Fibroblast of pulmonary artery (primary cell): ENCODE data around the gene POLR1H.
"Not testable (repeated sequence)": the region's sequence is repeated elsewhere in the genome, so short reads cannot be mapped to it uniquely, and the experiment has no call there.

Experiments
- DNase-seq: peaks from one replicate; pipeline ENCODE4 v3.0.0-alpha.2; 2010; ENCODE audit warnings: low read depth
- H3K4me3 ChIP-seq: replicated peaks from 2 replicates; pipeline ENCODE4 v1.5.1; 2011; ENCODE audit warnings: low read depth, mild to moderate bottlenecking, control low read depth, low read length, moderate library complexity
- TF ChIP-seq, protein P1 (sequence below): IDR thresholded peaks from 2 replicates; pipeline ENCODE4 v1.5.1; 2011; ENCODE audit warnings: mild to moderate bottlenecking, control low read depth, low read length, inconsistent platforms; ENCODE audit errors: missing control alignments

POLR1H gene

GRCh38 chr6:30029588-30029987, 31.5 kb upstream of the POLR1H start:
- no peak overlapping the region for H3K4me3 ChIP-seq
- TF ChIP-seq, protein P1, sequence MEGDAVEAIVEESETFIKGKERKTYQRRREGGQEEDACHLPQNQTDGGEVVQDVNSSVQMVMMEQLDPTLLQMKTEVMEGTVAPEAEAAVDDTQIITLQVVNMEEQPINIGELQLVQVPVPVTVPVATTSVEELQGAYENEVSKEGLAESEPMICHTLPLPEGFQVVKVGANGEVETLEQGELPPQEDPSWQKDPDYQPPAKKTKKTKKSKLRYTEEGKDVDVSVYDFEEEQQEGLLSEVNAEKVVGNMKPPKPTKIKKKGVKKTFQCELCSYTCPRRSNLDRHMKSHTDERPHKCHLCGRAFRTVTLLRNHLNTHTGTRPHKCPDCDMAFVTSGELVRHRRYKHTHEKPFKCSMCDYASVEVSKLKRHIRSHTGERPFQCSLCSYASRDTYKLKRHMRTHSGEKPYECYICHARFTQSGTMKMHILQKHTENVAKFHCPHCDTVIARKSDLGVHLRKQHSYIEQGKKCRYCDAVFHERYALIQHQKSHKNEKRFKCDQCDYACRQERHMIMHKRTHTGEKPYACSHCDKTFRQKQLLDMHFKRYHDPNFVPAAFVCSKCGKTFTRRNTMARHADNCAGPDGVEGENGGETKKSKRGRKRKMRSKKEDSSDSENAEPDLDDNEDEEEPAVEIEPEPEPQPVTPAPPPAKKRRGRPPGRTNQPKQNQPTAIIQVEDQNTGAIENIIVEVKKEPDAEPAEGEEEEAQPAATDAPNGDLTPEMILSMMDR = no peak
- no peak for DNase-seq

DNA sequence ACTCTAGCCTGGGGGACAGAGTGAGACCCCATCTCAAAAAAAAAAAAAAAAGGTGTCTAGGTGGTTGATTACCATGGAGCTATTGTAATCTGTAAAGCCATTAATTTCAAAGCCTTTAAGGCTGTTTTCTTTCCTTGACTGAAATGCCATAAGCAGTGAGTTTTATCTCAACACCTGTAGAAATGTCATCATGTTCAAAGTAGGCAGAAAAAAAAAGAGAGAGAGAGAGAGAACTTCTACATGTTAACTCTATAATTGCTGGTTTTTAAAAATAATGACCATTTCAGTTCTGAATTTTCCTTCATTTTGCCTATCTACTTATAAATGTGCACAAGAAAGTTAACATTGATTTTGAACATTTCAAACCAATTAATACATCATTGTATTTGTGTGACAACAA, 29.7 kb upstream of the POLR1H start:
- DNase-seq = no peak
- H3K4me3 ChIP-seq = no peak overlapping the region
- TF ChIP-seq, protein P1 = no peak

DNA sequence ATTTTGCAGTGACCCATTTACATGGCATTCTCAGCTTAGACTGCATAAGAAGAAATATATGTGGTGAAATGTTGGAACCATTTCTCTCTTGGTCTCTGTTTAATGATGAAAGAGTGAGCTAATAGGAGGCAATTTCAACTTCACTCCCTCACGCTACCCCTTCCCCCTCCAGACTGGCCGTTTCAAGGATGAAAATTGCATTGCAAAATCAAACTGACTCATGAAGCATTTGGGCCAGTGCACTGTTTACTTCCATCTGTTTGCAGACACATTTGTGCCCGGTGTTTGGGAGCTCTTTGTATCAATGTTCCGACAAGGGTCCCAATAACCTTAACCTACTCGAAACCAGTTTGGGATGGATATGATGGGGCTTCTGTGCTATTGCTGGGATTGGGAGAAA, 27.6 kb upstream of the POLR1H start:
- not testable (repeated sequence) for H3K4me3 ChIP-seq
- peak; percentile 68 for DNase-seq

DNA sequence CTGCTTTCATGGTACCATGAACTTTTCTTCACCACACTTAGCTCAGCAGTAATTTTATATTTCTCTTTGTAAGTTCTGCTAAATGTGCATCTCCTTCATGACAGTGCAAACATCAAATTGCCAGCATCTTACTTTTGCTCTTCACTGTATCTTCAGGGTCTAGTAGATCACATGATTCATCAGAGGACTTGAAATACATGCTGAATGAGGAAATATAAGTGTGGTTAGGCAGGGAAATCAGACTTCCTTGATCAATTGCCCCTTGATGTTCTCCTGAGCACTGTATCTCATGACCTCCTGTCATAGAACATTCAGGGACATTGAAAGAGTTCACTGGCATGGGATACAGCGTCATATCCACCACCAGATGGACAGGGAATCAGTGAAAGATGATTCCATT, 25.3 kb upstream of the POLR1H start:
- no peak for DNase-seq
- H3K4me3 ChIP-seq = no peak overlapping the region
- TF ChIP-seq, protein P1 = no peak

DNA sequence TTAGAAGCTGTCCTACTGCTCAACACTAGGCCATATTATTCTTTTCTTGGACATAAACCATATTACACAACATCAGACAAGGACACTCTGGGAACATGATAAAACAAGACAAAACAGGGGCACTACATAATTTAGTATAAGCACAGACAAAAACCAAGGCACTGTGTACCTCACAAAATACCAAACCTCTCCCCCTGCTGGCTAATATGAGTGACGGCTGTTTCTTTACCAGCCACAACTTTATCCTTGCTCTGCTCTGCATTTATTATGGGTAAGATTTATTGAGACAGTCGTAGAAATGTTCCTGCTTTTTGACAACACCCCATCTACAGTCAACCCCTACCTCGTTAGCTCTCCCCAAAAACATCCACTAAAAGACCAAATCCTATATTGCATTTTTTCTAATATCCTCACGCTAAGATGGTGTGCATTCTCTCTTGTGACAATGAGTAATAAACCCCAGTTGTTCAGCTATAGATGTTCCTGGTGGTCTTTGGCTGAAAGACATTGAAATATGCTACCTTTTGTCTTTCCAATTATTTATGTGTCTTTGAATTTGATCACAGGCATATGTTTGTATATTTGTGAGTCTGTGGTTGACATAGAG, 23.8 kb upstream of the POLR1H start:
- peak; percentile 48 for DNase-seq
- no peak overlapping the region for H3K4me3 ChIP-seq
- TF ChIP-seq, protein P1 = peak; percentile 67

DNA sequence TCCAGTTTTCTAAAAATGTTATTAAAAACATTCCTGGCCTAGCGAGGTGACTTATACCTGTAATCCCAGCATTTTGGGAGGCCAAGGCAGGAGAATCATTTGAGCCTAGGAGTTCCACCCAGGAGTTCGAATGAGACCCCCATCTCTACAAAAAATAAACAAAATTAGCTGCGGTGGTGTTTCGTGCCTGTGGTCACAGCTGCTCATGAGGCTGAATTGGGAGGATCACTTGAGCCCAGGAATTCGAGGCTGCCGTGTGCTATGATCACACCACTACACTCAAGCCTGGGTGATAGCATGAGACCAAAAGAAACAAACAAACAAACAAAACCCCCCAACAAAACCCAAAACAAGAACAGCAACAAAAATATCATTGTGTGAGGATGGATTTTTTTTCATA, 19.8 kb upstream of the POLR1H start:
- no peak overlapping the region for H3K4me3 ChIP-seq
- no peak for DNase-seq
- TF ChIP-seq, protein P1 = no peak

GRCh38 chr6:30041821-30042220, 19.2 kb upstream of the POLR1H start:
- TF ChIP-seq, protein P1 = no peak
- no peak overlapping the region for H3K4me3 ChIP-seq
- DNase-seq = no peak
